Neutrophil (primary cell): ENCODE results near the gene TMEM132D.

Experiments
- H3K27ac ChIP-seq: fragments of 200-600 bp; sonication (generic); 2 replicates; pipeline ENCODE4 v1.5.1; 2016; ENCODE audit warnings: mild to moderate bottlenecking, moderate library complexity
- H3K27me3 ChIP-seq: fragments of 200-600 bp; sonication (generic); 2 replicates; pipeline ENCODE4 v1.6.0; 2016; ENCODE audit warnings: mild to moderate bottlenecking
- H3K36me3 ChIP-seq: fragments of 200-600 bp; sonication (generic); 2 replicates; pipeline ENCODE4 v1.5.1; 2017
- H3K4me1 ChIP-seq, 2 experiments: fragments of 200-600 bp in 1 of 2; sonication (generic) in 1 of 2; 1 replicate in 1 of 2; 2 replicates in 1 of 2; pipeline versions ENCODE4 v1.5.1 to v1.6.1; 2013 to 2016; ENCODE audit warnings: low read depth in 1 of 2, low read length in 1 of 2, mild to moderate bottlenecking in 1 of 2, moderate library complexity in 1 of 2; ENCODE audit not compliant: control insufficient read depth in 1 of 2, insufficient read depth in 1 of 2
- H3K4me3 ChIP-seq, 2 experiments: fragments of 200-600 bp in 1 of 2; sonication (generic) in 1 of 2; 1 replicate in 1 of 2; 2 replicates in 1 of 2; pipeline ENCODE4 v1.5.1; 2013 to 2016; ENCODE audit warnings: low read depth in 1 of 2, low read length in 1 of 2, mild to moderate bottlenecking in 1 of 2, moderate library complexity in 1 of 2
- H3K9me3 ChIP-seq: fragments of 200-600 bp; sonication (generic); 2 replicates; pipeline ENCODE4 v1.5.1; 2016
- TF ChIP-seq, protein P1 (sequence below): fragments of 200-600 bp; sonication (generic); IDR thresholded peaks from 2 replicates; pipeline ENCODE4 v1.5.1; 2016; ENCODE audit warnings: antibody characterized with exemption

Gene TMEM132D

DNA sequence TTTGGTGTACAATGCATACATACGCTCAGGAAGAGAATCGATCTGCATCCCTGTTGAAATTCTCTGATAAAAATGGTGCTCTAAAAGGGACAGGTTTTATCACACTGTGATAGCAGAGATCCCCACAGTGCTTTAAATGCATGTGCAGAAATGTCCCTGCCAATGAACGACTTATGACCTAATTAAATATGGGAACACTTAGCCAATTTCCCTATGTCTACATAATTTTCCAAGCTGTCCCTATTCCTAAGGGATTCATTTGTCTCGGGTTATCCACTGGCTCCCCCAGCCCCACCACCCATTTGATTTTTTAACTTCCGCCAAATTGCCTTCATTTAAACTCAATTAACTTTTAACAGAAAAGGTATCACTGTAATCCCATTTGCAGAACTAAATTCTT is 284.6 kb downstream of the TMEM132D start:
- no peaks in the 10 kb centered on the region for H3K36me3 ChIP-seq
- no peaks in the 10 kb centered on the region for H3K9me3 ChIP-seq
- H3K27ac ChIP-seq = no peak overlapping the region
- H3K4me1 ChIP-seq = no peaks in the 10 kb centered on the region
- TF ChIP-seq, protein P1, sequence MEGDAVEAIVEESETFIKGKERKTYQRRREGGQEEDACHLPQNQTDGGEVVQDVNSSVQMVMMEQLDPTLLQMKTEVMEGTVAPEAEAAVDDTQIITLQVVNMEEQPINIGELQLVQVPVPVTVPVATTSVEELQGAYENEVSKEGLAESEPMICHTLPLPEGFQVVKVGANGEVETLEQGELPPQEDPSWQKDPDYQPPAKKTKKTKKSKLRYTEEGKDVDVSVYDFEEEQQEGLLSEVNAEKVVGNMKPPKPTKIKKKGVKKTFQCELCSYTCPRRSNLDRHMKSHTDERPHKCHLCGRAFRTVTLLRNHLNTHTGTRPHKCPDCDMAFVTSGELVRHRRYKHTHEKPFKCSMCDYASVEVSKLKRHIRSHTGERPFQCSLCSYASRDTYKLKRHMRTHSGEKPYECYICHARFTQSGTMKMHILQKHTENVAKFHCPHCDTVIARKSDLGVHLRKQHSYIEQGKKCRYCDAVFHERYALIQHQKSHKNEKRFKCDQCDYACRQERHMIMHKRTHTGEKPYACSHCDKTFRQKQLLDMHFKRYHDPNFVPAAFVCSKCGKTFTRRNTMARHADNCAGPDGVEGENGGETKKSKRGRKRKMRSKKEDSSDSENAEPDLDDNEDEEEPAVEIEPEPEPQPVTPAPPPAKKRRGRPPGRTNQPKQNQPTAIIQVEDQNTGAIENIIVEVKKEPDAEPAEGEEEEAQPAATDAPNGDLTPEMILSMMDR = no peak
- H3K4me3 ChIP-seq = no peak overlapping the region
- H3K27me3 ChIP-seq = no peaks in the 10 kb centered on the region

DNA sequence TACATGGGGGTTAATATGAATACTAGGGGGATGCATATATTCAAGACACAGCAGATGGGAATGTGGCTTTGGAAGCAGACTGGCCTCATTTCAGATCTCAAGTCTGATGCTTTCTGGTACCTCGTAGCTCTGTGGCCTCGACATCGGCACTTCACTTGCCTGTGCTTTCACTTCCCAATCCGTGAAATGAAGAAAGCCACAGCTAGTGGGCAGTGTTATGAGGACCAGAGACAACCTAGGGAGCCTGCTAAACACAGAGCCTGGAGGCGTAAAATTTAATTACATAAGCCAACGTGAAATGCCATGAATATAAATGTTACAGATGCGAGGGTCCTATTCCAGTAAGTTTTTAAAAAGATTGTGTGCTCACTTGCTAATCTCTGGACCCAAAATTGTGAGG is 286.0 kb downstream of the TMEM132D start:
- no peaks in the 10 kb centered on the region for H3K9me3 ChIP-seq
- H3K36me3 ChIP-seq = no peaks in the 10 kb centered on the region
- no peaks in the 10 kb centered on the region for H3K27me3 ChIP-seq
- TF ChIP-seq, protein P1 = no peak
- no peak overlapping the region for H3K4me3 ChIP-seq
- no peaks in the 10 kb centered on the region for H3K4me1 ChIP-seq
- H3K27ac ChIP-seq = no peak overlapping the region

DNA sequence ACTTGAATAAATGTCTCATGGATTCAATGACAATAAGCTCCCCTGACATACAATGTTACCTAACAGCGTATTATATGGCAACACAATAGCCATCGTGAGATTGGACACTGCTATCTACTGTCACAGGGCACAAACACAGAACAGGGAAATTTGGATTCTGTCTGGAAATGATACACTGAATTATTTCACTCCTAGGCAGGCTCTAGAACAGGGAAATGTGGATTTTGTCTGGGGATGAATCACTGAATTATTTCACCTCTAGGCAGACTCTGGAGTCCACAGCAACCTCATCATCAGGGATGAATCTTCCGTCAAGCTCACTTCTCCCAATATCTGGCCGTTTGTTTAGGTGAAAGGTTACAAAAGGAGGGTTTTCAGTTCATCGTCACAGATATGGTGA is 288.8 kb downstream of the TMEM132D start:
- Histone ChIP-seq H3K27ac (no peak overlapping the region), H3K36me3 (no peaks in the 10 kb centered on the region), H3K27me3 (no peaks in the 10 kb centered on the region), H3K9me3 (no peaks in the 10 kb centered on the region), H3K4me3 (no peak overlapping the region), H3K4me1 (no peaks in the 10 kb centered on the region)
- TF ChIP-seq, protein P1 = no peak

DNA sequence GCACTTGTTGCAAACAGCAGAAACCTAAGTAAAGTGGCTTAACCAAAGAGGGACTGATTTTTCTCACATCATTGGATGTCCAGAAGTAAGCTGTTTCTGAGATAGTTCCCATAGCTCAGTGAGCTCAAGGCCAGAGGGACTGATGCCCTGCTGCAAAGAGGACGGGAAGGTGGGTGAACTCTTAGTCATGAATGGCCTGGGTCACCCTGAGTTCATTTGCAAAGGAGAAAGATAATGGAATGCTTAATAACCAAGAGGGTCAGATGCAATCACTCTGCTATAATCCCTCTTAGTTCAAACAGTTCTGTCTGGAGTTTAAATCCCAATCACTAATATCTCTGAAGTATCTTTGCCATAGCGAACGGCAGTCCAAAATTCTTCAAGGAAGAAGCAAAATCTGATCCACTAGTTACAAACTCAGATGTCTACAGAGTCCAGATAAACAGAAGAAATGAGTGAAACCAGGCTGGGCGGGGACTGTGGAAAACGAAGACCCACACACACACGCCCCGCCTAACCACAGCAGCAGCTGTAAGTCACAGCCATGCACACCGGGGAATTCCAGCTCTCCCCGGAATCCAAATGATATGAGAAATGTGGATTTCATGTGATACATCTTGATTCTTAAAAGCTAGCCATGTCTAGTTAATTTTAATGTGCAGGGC is 289.5 kb downstream of the TMEM132D start:
- no peak overlapping the region for H3K27ac ChIP-seq
- no peak overlapping the region for H3K4me3 ChIP-seq
- H3K36me3 ChIP-seq = no peaks in the 10 kb centered on the region
- no peaks in the 10 kb centered on the region for H3K27me3 ChIP-seq
- H3K4me1 ChIP-seq = no peaks in the 10 kb centered on the region
- TF ChIP-seq, protein P1 = no peak
- H3K9me3 ChIP-seq = no peaks in the 10 kb centered on the region

DNA sequence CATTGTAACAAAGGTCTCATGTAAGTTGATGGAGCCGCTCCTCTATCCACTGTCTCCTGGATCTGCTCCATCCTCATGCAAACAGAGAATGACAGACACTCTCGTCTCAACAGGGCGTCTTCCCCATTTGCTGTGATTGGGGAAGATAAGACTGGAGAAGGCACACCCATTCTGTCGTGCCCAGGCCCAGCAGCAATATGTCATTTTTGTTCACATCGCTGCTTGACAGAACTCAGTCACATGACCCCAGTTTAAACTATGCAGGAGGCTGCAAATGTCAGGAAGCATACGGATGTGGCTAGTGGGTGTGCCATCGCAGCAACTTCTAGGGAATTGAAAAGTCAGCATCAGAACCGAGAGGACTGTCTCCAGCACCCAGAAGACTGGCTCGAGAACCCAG is 290.5 kb downstream of the TMEM132D start:
- no peak overlapping the region for H3K27ac ChIP-seq
- H3K4me3 ChIP-seq = no peak overlapping the region
- TF ChIP-seq, protein P1 = no peak
- no peaks in the 10 kb centered on the region for H3K4me1 ChIP-seq
- no peaks in the 10 kb centered on the region for H3K9me3 ChIP-seq
- H3K27me3 ChIP-seq = no peaks in the 10 kb centered on the region
- no peaks in the 10 kb centered on the region for H3K36me3 ChIP-seq
